Diencephalon (tissue), 1 donor: ENCODE measurements around the gene L3HYPDH. TPM values are rescaled to one million over a fixed set of nuclear protein-coding genes. Genes with fewer than 3 reads are reported as not detected.

ENCODE experiments used
- total RNA-seq: library from RNA; depleted of rRNA; stranded (reverse); fragments of >200 nt; gene quantifications from one replicate; pipeline ENCODE4 v1.2.3, GENCODE V29; 2014

Gene L3HYPDH
- 19.1 TPM for total RNA-seq

DNA sequence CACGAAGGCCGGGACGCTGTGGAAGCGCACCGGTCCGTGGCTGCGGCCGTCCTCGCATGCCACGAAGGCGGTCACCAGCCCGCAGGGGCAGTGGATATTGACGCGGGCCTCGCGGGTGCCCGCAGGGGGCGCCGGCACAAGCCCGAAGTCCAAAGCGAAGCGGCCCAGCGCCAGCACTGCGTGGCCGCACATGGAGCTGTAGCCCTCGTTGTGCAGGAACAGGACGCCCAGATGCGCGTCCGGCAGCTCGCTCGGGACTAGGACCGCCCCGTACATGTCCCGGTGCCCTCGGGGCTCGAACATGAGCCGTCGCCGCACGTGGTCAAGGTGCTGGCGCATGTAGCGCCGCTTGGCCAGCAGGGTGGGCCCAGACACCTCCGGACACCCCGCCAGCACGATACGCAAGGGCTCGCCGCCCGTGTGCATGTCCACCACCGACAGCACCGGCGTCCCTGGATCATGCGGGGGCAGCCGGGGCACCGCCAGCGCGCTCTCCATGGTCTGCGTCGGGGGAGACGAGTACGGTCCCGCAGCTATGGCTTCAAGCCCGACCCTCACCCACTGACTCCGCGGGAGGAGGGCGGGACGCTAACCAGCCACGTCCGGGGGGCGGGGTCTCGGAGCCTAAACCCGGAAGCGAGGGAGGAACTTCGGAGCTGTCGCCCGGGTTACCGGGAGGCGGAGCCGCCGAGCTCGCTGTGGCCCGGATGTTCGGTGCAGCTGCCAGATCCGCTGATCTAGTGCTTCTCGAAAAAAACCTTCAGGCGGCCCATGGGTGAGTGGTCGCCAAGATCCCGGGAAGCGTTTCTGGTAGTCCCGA is at the start of gene L3HYPDH, which contains the start of gene JKAMP:
Gene L3HYPDH (minus strand): TSS at position 590 of the 820 bp plus-strand sequence. CDS start 92 bp downstream, at position 498.
Gene JKAMP (plus strand): TSS at position 699 of the 820 bp plus-strand sequence. CDS start 73 bp downstream, at position 772.

DNA sequence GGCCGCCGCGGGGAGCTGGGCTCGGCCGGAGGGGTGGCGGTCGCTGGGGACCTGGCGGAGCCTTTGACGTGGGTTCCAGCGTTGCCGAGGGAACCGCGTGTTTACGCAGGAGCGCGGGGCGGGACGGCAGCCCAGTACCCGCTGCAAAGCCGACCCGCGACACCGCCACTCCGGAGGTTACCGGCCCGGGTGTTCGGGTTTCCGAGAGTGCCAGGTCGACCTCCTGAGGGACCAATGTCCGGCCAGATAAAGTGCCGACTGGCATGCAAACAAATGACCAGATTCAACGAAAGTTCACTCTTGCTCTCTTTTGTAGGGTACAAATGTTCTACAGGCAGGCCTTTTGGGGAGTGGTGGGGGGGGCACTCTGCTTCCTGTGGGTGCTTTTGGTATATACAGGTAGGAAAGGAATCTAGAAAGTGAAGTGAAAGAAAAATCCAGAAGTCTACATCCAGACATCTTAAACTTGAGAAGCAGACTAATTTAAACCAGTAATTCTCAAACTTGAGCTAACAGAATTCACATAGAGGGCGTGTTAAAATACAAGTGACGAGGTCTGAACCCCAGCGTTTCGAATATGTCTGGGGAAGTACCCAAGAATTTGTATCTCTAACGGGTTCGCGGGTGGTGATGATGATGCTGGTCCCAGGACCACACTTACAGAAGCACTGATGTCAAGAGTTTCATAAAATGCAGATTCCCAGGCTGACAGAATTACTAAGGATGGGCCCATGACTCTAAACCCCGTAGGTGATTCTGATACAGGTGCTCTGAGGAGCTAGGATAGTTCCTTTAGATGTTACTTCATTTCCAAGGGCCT is 18.7 kb downstream of the L3HYPDH start, which contains the start of gene GPR135:
Gene GPR135 (minus strand): TSS at position 65 of the 820 bp plus-strand sequence. CDS start 154 bp downstream, outside the sequence.

Other genes starting within 250 kb of the L3HYPDH start
- 6.2 TPM for gene GPR135, start 19.0 kb downstream of the L3HYPDH start, total RNA-seq
- 85.3 TPM for gene JKAMP, start 109 bp upstream of the L3HYPDH start, total RNA-seq
- 2.1 TPM for gene CCDC175, start 92.4 kb upstream of the L3HYPDH start, total RNA-seq